Mesothelial cell of epicardium (in vitro differentiated cells): ENCODE measurements around the gene GXYLT2. TPM values are rescaled to one million over a fixed set of nuclear protein-coding genes. Genes with fewer than 3 reads are reported as not detected.

ENCODE experiments used
- DNase-seq, 2 experiments: peaks; one replicate each; pipeline ENCODE4 v3.0.0; 2021; ENCODE audit warnings: low spot score in 2 of 2; ENCODE audit not compliant: unreplicated experiment in 2 of 2
- H3K27ac Mint-ChIP-seq: 2 replicates; pipeline ENCODE4 v1.8.0; 2021; ENCODE audit warnings: mixed read lengths
- H3K27me3 Mint-ChIP-seq: 2 replicates; pipeline ENCODE4 v1.8.0; 2021; ENCODE audit warnings: low read depth, mixed read lengths
- H3K36me3 Mint-ChIP-seq: 2 replicates; pipeline ENCODE4 v1.8.0; 2021; ENCODE audit warnings: mixed read lengths
- H3K4me1 Mint-ChIP-seq: 2 replicates; pipeline ENCODE4 v1.8.0; 2021; ENCODE audit warnings: mixed read lengths
- H3K4me3 Mint-ChIP-seq: 2 replicates; pipeline ENCODE4 v1.8.0; 2021; ENCODE audit warnings: mild to moderate bottlenecking, moderate library complexity, mixed read lengths
- H3K9me3 Mint-ChIP-seq: 2 replicates; pipeline ENCODE4 v1.8.0; 2021; ENCODE audit warnings: mixed read lengths
- CTCF ChIP-seq: fragments of 200-600 bp; sonication (generic); IDR thresholded peaks from one replicate; pipeline ENCODE4 v1.5.0; 2021; ENCODE audit warnings: antibody characterized with exemption; ENCODE audit not compliant: unreplicated experiment
- total RNA-seq: library from RNA; stranded (reverse); gene quantifications from 3 replicates; pipeline ENCODE4 v1.2.1, GENCODE V29; 2021

Gene GXYLT2
- total RNA-seq, 1 donor from 2014 or later, result 32.8 TPM

DNA sequence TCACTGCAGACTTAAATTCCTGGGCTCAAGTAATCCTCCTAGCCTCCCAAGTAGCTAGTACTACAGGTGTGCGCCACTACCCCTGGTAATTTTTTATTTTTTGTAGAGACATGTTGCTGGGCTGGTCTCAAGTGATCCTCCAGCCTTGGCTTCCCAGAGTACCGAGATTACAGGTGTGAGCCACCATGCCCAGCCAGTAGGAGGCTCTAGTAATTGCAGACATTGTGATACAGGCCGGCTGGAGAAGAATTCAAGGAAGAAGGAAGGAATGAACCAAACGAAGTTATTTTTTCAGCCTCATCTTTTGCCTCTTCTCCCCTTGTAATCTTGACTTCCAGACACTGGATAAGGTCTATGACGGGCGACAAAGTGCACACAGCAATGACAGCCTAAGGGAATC, 105.5 kb downstream of the GXYLT2 start:
- no peak for DNase-seq
- no peak overlapping the region for H3K4me3 Mint-ChIP-seq

DNA sequence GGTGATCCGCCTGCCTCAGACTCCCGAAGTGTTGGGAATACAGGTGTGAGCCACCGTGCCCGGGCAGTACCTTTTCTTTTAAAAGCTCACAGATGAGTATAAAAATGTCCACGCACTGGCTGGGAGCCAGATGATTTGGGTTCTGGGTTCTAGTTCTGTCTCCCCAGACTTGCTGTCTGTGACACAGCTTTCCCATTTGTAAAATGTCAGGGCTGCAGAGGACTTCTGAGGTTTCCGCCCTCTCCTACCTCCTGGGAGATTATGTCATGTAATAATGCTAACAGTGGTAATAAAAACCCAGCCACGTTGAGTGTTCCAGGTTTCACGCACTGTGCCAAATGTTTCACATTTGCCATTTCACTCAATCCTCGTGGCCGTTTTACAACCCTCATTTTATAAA, 107.5 kb downstream of the GXYLT2 start:
- H3K4me3 Mint-ChIP-seq, result peak overlapping the region; percentile 9
- TF ChIP-seq CTCF, result no peak
- DNase-seq, result no peak

More for the DNA sequence above, 105.5 kb downstream of the GXYLT2 start:
- Mint-ChIP-seq H3K36me3 (no peaks in the 10 kb centered on the region), H3K4me1 (peaks cover 7% of the 10 kb centered on the region), H3K9me3 (no peaks in the 10 kb centered on the region), H3K27ac (no peak overlapping the region), H3K27me3 (no peaks in the 10 kb centered on the region)
- TF ChIP-seq CTCF, result no peak

GRCh38 chr3:72996121-72996472, 108.3 kb downstream of the GXYLT2 start:
- peaks cover 32% of the 10 kb centered on the region for H3K4me1 Mint-ChIP-seq
- no peak for DNase-seq
- peaks cover 6% of the 10 kb centered on the region for H3K36me3 Mint-ChIP-seq
- TF ChIP-seq CTCF, result no peak
- H3K9me3 Mint-ChIP-seq, result no peaks in the 10 kb centered on the region
- H3K27me3 Mint-ChIP-seq, result no peaks in the 10 kb centered on the region
- H3K4me3 Mint-ChIP-seq, result peak overlapping the region; percentile 83
- peak overlapping the region; percentile 87 for H3K27ac Mint-ChIP-seq

More for the DNA sequence above, 107.5 kb downstream of the GXYLT2 start:
- Mint-ChIP-seq H3K36me3 (peaks cover 1% of the 10 kb centered on the region), H3K4me1 (peaks cover 25% of the 10 kb centered on the region), H3K27ac (peak overlapping the region; percentile 21), H3K9me3 (no peaks in the 10 kb centered on the region), H3K27me3 (no peaks in the 10 kb centered on the region)

DNA sequence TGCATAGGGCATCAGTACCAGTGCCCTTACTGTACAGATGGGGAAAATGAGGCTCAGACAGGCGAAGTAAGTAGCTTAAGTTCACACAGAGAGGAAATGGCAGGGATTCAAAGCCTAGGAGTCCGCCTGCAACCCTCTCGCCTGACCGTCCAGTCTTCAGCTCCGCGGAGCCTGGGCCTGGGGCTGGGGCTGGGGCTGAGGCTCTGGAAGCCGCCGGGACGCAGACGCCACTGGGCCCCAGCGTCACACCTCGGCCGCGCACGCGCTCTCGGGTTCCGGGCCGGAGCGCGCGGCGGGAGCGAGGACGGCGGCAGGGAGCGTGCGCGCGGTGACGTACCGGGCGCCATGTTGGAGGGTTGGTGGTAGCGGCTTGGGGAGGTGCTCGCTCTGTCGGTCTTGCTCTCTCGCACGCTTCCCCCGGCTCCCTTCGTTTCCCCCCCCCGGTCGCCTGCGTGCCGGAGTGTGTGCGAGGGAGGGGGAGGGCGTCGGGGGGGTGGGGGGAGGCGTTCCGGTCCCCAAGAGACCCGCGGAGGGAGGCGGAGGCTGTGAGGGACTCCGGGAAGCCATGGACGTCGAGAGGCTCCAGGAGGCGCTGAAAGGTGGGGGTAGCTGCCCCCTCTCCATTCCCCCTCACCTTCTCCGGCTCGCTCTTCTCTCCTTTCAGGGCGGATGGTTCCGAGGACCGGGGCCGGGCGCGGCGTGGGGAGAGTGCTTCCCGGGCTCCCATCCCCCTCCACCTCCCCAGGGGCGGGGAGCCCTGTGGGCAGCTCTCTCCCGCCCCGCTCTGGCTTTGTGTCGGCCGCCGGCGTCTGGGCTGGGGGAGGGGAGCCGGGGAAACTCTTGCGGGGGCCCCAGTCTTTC, 108.9 kb downstream of the GXYLT2 start, which contains the start of gene PPP4R2:
Gene PPP4R2 (plus strand): TSS at position 339 of the 861 bp plus-strand sequence. CDS start 227 bp downstream, at position 566.
- H3K36me3 Mint-ChIP-seq, result peaks cover 6% of the 10 kb centered on the region
- H3K27ac Mint-ChIP-seq, result peak within 1 kb of the TSS; percentile 87
- peak; percentile 83 to 93 for DNase-seq
- TF ChIP-seq CTCF, result no peak
- peak within 1 kb of the TSS; percentile 83 for H3K4me3 Mint-ChIP-seq
- H3K9me3 Mint-ChIP-seq, result no peaks in the 10 kb centered on the region
- no peaks in the 10 kb centered on the region for H3K27me3 Mint-ChIP-seq
- peaks cover 32% of the 10 kb centered on the region for H3K4me1 Mint-ChIP-seq

- H3K36me3 Mint-ChIP-seq, result peaks cover 10% of the 10 kb centered on the region
- peak overlapping the region; percentile 87 for H3K27ac Mint-ChIP-seq
- H3K4me1 Mint-ChIP-seq, result peaks cover 35% of the 10 kb centered on the region
- H3K4me3 Mint-ChIP-seq, result peak overlapping the region; percentile 83
- no peak for DNase-seq
- H3K27me3 Mint-ChIP-seq, result no peaks in the 10 kb centered on the region
- no peaks in the 10 kb centered on the region for H3K9me3 Mint-ChIP-seq
- TF ChIP-seq CTCF, result no peak
Observed at GRCh38 chr3:72997421-72997961, 109.6 kb downstream of the GXYLT2 start.
